Measurements from ENCODE around the gene MTA3.

DNA sequence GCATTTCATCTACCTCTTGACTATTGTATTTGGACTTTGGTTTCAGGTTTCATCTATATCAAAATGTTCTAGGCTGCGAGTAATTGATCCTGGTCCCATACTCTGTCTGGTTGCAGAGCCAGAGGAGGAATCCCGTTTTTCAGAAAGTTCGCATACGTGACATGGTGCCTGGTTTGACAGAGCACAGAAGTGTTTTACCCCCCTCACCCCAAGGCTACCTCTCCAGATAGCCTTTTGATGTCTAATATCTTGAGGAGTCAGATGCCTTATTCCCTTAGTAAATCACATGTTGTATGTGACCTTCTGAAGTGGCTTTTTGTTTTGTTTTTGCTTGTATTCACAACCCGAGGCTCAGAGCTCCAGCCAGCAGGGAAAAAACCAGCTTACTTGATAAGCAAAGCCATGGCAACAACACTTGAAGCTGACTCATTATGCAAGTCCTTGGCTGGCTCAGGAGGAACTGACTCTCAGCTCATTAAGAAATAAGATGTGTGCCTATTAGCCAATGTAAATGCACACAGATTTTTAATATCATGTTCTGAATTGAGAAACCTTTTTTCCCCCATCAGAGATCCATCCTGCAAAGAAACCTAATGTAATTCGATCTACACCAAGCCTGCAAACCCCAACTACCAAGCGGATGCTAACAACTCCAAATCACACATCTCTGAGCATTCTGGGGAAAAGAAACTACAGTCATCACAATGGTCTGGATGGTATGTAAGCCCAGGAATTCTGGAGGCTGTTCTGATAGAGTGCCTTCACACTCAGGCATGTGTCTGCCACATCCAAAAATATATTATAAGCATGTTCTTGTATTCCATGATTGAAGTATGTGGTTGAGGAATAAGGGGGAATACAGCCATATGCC lies 154.1 kb downstream of the MTA3 start:
- TF ChIP-seq EZH2 (IDR thresholded peaks at IDR 0.05; ENCODE audit: borderline replicate concordance, low read depth, low read length, poor library complexity, severe bottlenecking), result no peak
- TF ChIP-seq, protein P1, sequence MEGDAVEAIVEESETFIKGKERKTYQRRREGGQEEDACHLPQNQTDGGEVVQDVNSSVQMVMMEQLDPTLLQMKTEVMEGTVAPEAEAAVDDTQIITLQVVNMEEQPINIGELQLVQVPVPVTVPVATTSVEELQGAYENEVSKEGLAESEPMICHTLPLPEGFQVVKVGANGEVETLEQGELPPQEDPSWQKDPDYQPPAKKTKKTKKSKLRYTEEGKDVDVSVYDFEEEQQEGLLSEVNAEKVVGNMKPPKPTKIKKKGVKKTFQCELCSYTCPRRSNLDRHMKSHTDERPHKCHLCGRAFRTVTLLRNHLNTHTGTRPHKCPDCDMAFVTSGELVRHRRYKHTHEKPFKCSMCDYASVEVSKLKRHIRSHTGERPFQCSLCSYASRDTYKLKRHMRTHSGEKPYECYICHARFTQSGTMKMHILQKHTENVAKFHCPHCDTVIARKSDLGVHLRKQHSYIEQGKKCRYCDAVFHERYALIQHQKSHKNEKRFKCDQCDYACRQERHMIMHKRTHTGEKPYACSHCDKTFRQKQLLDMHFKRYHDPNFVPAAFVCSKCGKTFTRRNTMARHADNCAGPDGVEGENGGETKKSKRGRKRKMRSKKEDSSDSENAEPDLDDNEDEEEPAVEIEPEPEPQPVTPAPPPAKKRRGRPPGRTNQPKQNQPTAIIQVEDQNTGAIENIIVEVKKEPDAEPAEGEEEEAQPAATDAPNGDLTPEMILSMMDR (conservative IDR thresholded peaks at IDR 0.05; ENCODE audit: low read depth, low read length), result no peak

All from A673 (cell line).